ELR (cell line): Measurements from ENCODE around the gene IQSEC1.

ENCODE experiments used
- DNase-seq: peaks from one replicate; pipeline ENCODE4 v3.0.0-alpha.2; 2015; ENCODE audit warnings: low read depth

The IQSEC1 gene

DNA sequence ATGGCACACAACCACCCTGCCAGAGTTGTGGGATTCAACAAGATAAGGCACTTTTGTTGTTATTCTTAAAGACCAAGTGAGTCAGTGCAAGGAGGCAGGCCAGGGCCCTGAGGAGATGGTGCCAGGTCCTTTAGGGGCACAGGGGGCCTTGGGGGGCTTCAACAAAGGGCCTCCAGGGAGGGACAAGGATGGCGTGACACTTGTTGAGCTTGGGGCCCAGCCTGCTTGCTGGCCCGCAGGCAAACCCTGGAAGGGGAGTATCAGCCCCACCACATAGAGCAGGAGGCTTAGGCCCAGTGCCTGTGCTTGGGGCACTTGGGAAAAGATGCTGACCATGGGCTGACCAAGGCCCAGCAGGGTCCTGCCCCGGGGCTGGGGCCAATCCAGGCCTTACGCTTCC, 5.5 kb downstream of the IQSEC1 start:
- DNase-seq, result no peak

- DNase-seq, result no peak
Measured at GRCh38 chr3:13066834-13067233, 6.4 kb downstream of the IQSEC1 start.

- DNase-seq, result no peak
Measured at GRCh38 chr3:13066236-13066635, 7.0 kb downstream of the IQSEC1 start.

DNA sequence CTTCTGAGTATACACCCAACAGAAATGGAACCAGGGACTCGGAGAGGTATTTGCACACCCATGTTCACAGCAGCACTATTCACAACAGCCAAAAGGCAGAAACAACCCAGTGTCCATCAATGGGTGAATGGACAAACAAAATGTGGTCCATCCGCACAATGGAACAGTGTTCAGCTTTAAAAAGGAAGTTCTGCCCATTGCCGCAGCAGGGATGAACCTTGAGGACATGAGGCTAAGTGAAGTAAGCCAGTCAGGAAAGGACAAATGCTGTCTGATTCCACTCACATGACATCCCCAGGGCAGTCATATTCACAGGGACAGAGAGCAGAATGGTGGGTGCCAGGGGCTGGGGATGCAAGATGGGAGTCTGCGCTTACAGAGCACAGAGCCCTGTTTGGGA, 7.5 kb downstream of the IQSEC1 start:
- no peak for DNase-seq

DNA sequence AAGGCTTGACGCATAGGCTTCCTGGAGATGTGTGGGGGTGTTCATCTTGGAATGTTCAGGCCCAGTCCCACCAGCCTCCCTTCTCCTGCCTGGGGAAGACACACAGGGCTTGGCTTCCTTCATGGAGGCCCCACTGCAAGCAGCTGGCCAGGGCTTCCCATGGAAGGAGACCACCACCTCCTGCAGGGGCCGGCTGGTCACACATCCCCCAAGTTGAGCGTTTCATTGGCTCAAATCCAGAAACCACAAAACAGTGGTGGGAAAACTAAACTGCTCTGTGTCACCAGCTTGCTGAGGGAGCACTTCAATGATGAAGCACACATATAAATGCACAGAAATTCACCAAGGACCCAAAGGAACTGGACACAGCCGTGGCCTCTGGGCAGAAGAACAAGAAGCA, 8.3 kb downstream of the IQSEC1 start:
- no peak for DNase-seq

- DNase-seq, result no peak
Measured at GRCh38 chr3:13064159-13064868, 8.9 kb downstream of the IQSEC1 start.

DNA sequence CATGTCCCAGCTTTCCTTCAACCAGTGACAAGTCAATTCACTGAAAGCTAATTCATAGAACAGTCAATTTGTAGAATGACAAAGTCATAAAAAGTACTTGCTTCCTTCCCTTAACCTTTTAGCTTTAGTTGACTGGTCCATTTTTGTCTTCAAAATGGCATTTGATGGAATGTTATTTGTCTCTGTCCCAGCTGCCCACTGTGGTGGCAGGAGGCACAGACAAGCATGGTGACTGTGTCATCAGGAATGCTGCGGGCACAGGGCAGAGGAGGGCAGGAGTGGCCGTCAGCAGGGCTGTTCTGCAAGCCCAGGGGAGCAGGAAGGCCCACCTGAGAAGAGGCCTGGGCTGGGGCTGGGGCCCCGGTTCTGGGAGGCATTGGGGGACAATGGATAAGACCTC, 10.0 kb downstream of the IQSEC1 start:
- DNase-seq, result no peak

DNA sequence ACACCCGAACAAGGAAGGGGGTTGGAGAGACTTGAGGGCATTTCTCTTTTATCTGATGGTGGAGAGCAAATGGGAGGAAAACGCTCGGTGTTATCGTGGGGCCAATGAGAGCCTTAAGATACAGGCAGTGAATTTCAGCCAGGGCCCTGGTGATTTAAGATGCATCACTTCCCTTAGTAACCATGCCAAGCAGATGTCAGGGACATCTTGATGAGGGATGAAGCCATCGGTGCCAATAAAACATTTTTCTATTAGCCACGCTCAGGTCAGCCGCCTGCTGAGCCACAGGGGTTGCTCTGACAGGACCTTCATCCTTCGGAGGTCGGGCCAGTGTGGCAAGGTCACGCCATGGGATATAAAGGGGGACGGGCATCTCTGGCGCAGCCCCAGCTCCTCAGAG, 10.6 kb downstream of the IQSEC1 start:
- no peak for DNase-seq

DNA sequence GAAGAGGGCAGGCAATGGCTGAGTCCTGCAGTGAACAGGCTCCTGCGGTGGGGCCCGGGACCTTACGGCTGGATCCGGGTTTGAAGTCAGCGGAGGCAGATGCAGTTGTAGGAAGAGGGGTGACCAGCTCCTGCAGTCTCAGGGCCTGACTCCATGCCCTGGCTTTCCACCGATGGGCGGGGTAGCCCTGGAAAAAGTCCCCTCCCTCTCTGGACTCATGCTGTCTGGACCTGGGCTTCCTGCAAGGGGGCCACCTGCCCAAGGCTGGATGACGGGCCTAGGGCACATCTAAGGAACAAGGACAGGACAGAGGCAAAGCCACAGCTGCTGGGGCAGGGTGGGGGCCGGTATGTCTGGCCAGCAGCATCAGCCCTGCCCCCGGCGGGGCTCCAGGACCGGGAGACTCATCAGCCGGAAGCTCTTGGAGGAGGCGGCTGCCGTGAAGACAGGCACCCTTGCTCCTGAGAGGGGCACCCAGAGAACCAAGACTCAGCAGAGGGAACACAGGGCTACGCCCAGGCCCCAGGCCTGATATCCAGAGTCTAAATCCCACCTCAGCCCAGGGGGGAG, 12.8 kb downstream of the IQSEC1 start:
- DNase-seq, result no peak

GRCh38 chr3:13058346-13059120, 14.7 kb downstream of the IQSEC1 start:
- no peak for DNase-seq

- DNase-seq, result no peak
Measured at GRCh38 chr3:13057282-13058040, 15.8 kb downstream of the IQSEC1 start.

DNA sequence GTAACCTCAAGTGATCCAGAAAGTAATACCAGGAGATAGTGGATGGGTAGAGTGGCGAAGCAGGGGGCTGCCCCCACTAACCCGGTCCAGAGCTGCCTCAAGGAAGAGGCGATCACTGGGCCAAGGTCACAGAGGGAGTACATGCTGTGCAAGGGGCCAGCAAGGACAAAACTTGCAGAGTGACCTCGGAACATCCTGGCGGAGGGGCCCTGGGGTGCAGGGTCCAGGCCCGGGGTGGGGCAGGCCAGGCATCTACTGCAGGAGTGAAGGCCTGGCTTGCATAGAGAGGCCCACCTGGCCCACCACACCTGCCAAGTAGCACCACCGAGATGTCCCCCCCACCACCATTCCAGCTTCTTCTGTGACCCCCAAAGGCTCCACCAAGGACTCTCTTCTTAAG, 17.6 kb downstream of the IQSEC1 start:
- DNase-seq, result no peak

GRCh38 chr3:13054341-13055285, 18.6 kb downstream of the IQSEC1 start:
- no peak for DNase-seq

DNA sequence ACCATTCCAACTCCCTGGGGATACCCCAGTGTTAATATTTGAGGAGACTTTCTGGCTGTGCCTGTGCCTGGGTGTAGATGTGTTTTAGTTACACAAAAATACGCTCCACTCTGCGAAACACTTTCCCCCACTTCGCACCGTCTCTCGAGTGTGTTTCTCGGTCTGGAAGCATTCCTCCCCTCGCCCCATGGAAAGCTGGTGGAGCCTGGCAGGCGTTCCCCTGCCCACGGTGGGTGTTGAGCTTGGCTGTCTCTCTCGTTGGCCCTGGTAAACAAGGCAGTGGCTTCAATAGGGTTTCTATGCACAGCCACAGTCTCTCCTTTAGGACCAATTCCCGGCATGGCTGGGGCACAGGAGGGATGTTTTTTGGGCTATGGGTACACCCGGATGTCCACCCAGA, 19.3 kb downstream of the IQSEC1 start:
- no peak for DNase-seq

- no peak for DNase-seq
Measured at GRCh38 chr3:13053420-13053819, 19.8 kb downstream of the IQSEC1 start.

DNA sequence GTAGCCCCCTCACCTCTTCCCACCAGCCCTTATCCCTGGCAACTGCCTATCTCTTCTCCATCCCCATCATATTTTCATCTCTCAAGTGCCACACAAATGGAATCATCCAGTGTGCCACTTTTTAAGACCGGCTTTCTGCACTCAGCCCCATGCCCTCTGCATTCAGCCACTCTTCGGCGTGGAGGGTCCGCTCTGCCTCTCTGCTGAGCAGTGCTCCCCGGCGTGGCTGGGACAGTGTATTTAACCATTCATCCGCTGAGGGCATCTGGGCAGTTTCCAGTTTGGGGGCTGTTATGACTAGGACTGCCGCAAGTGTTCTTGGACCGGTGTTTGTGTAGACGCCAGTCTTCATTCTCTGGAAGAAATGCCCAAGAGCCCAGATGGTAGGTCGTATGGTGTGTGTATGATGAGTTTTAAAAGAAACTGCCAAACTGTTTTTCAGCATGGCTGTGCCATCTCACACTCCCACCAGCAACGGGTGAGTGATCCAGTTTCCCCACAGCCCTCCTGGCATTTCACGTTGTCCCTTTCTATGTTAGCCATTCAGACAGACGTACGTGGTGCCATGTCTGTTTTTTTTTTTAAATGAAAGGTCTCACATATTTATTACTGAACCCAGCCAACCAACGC, 20.9 kb downstream of the IQSEC1 start:
- no peak for DNase-seq

- no peak for DNase-seq
Measured at GRCh38 chr3:13051581-13051980, 21.6 kb downstream of the IQSEC1 start.

DNA sequence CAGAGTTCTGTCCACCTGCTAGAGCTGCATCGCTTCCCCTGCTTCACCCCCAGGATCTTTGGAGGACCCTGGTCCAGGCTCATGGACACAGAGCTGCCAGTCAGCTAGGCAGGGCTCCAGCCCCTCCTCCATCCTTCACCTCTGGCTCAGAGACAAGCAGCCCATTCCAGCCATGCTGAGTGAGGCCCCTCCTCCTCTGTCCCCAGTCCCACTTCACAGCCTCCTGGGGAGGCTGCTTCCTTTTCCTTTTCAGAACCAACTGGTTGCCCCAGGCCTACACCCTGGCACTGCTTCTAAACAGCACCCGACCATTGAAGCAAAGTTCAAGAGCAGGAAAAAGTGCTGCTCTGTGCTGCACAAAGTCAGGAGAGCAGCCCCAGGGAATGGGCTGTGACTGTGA, 22.2 kb downstream of the IQSEC1 start:
- no peak for DNase-seq

- DNase-seq, result no peak
Measured at GRCh38 chr3:13050446-13050845, 22.8 kb downstream of the IQSEC1 start.

DNA sequence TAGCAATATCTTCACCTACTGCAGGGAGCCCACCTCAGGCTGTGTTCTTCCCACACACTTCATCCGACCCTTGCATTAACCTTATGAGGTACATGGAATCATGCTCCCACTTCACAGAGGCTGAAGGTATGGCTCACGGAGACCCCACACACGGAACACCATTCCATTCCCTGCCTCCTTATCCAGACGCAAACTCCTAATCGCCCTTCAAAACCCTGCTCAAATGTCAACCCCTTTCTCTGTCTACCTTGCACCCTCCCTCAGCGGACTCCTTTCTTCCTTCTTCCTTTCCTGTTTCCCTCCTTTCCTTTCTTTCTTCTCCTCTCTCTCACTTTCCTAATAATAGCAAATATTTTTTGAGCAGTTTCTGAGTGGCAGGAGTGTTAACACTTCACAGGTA, 23.8 kb downstream of the IQSEC1 start:
- no peak for DNase-seq
